Measurements from ENCODE around the gene NSG1.
"Not testable (repeated sequence)": the region's sequence is repeated elsewhere in the genome, so short reads cannot be mapped to it uniquely, and the experiment has no call there.

The NSG1 gene, protein sequence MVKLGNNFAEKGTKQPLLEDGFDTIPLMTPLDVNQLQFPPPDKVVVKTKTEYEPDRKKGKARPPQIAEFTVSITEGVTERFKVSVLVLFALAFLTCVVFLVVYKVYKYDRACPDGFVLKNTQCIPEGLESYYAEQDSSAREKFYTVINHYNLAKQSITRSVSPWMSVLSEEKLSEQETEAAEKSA

DNA sequence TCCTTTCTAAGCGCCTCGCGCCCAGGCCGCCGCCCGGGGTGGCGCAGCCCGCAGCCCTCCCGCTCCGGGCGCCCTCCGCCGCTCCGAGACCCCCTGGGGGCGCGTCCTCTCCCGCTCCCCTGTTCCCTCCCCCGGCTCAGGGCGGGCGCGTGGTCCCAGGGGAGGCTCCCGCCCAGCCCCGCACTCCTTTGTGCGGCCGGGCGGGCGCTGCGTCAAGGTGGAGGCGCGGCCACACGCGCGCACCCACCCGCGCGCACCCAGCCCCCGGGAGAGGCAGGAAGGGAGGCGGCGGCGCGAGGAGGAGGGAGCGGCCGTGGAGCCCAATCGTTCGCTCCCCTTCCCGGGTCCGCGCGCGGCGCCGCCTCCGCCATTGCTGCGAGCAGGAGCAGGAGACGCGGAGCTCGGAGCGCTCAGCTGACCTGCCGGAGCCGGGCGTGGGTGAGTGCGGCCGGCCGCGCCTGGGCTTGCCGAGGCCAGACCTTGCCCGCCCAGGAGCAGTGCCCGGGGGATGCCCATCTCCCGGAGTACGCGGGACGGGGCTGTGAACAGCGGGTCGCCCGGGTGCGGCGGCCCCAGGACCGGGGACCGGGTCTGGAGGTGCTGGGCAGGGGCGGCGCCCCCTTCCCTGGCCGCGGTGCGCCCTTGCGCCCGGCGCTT lies at the start of gene NSG1:
NSG1 (plus strand) TSS at position 367 of the 657 bp plus-strand sequence. CDS start 528 bp downstream, outside the sequence.
- in situ Hi-C loops (cut with MboI; ENCODE audit: low sequenced_read_pairs), result no loop called here

DNA sequence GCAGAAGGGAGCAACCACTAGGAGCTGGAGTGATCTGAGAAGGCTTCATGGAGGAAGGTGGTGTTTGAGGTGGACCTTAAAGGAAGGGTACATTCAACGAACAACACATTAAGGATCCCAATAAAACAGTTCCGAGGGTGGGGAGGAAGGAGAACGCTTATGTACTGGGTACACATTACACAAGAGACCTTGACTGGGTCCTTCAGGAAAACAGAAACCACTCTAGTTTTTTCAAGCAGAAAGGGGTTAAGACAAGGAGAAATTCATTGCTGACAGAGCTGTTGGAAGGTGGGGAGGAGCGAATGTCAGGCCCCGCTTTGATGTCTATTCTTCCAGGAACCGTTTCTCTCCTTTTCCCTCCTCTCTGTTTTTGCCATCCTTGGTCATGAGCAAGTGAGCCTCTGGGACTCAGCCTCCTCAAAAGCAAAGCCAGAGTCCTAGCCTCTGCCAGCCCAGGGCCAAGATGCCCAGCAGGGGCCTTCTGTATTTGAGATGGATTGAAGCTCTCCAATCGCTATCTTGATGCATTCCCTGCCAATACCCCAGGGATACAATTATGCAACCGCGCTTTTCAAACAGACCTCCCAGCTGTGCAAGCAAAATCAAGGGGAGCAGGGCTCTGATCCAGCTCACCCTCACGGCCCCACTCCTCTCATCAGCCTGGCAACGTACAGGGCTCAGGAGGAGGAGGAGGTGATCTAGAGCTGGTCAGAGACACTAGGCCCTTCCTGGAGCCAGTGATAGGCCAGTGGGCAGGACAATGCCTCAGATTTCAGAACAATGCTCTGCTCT lies 48.5 kb upstream of the NSG1 start:
- in situ Hi-C loops (cut with MboI; ENCODE audit: low sequenced_read_pairs), result no loop called here

DNA sequence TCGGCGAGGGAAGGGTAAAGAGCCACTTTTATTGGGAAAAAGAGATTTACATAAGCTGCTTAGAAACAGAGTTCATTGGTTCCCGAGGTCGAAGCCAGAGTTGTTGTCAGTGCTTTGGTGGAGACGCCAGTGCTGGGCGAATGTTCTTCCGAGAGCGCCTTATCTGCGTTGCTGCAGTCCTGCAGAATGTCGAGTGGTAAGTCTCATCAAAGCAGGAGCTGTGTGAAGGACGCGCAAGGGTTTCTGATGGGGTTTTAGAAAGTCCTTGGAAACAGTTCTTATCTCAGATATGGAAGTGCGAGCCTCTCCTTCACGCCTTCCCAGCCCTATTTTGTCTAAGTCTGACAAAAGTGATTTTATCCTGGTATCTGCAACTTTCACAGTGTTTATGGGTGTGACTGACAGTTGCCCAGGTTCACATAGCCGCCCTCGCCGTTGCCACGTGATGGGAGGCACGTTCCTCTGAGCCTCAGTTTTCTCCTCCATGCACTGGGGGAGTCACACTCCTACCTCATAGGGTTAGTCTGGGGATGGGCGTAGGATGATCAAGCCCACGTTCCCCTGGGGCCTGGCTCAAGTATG lies 47.3 kb upstream of the NSG1 start:
- in situ Hi-C loops (cut with MboI; ENCODE audit: low sequenced_read_pairs), result no loop called here

DNA sequence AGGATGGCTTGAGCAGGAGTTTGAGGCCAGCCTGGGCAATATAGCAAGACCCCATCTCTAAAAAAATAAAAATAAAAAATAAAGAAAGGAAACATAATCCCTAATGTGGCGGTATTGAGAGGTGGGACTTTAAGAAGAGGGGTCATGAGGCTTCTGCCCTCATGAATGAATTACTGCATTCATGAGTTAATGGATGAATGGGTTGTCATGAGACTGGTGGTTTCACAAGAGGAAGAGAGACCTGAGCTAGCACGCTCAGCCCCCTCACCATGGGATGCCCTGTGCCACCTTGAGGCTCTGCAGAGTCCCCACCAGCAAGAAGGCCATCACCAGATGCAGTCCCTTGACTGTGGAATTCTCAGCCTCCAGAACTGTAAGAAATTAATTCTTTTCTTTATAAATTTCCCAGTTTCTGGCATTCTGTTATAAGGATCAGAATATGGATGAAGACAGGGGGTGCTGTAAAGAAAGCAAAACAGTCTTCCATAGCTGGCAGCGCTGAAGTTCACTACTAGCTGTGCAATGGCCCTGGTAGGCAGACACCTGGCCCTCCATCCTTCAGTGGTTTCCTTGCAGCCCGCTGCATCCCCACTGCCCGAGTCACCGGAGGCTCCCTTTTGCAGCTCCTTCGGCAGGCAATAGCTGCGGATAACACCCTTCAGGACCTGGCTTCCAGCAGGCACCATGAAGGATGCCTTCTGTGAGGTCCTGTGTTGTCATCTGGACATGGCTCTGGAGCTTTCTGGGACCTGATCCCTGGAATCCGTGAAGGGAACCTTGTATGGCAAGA lies 44.8 kb upstream of the NSG1 start:
- in situ Hi-C loops (cut with MboI; ENCODE audit: low sequenced_read_pairs), result no loop called here

DNA sequence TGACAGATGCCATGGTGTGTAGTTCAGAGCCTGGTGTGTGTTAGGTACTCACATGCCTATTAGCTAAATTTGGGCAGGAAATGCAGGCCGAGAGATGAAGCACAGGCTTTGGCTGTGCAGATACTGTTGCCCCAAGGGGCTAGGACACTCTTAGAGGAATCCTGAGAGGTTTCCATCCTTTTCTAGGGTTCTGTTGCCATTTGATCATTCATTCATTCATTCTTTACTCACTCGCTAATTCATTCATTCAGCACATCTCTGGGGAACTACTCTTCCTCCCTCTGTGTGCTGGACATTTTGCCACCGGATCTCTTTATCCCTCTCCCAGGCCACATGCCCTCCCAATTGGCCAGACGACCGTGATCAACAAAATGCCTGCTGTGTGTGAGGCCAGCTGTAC lies 43.9 kb upstream of the NSG1 start:
- in situ Hi-C loops (cut with MboI; ENCODE audit: low sequenced_read_pairs), result no loop called here

DNA sequence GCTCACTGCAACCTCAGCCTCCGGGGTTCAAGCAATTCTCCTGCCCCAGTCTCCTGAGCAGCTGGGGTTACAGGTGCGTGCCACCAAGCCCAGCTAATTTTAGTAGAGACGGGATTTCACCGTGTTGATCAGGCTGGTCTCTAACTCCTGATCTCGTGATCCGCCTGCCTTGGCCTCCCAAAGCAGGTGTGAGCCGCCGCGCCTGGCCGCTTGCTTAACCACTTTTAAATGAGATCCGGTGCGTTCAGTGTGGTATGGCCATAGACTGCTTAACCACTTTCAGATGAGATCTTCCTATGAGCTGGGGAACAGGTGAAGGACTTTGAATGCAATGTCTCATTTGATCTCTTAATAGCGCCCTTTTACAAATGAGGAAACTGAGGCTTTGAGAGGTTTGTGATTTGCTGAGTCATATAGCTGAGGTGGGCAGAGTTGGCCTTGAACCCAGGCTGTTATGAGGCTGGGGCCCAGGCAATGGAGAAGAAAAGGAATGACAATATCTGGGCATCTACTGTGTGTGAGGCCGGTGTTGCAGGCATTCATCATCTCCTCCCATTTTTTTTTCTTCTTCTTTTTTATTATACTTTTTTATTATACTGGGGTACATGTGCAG lies 41.9 kb upstream of the NSG1 start:
- in situ Hi-C loops (cut with MboI; ENCODE audit: low sequenced_read_pairs), result no loop called here

DNA sequence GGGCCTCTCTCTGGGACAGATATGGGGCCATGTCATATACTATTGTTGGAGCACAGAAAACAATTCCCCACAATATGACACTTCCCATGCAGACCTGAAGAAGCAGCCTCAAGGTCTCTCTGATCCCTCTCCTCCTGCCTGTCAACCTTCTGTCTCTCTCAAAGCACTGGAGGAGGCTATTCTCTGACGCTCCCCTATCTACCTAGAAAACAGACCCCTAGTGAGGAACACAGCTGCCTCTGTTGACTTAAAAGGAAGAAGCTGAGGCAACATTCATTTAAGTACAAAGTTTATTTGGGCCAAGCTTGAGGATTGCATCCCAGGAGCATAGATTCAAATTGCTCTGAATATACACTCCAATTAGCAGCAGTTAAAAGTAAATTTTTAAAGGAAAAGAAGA lies 39.3 kb upstream of the NSG1 start:
- in situ Hi-C loops (cut with MboI; ENCODE audit: low sequenced_read_pairs), result no loop called here

DNA sequence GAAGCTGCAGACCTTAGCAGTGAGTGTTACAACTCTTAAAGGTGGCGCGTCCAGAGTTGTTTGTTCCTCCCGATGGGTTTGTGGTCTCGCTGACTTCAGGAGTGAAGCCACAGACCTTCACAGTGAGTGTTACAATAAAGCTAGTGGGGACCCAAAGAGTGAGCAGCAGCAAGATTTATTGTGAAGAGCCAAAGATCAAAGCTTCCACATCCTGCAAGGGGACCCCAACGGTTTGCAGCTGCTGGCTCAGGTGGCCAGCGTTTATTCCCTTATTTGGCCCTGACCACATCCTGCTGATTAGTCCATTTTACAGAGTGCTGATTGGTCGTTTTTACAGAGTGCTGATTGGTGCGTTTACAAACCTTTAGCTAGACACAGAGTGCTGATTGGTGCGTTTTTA lies 38.3 kb upstream of the NSG1 start:
- in situ Hi-C loops (cut with MboI; ENCODE audit: low sequenced_read_pairs), result not testable (repeated sequence)

DNA sequence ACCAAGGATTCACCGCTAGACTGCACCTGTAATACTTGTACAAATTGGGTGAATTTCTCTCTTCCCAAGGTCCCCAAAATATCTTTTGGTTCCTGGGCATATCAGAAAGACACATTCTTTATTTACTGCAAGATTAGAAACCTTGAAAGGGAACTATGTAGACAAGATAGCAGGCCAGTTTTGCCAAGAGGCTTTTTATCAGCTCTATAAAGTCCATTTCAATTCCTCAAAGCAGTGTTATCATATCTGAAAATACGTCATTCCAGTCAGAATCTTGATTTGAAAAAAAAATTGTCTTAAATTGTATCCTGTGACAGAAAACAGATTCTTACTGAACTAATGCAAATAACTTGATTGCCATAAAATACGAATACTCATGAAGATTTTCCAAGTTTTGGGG lies 37.0 kb upstream of the NSG1 start:
- in situ Hi-C loops (cut with MboI; ENCODE audit: low sequenced_read_pairs), result no loop called here

DNA sequence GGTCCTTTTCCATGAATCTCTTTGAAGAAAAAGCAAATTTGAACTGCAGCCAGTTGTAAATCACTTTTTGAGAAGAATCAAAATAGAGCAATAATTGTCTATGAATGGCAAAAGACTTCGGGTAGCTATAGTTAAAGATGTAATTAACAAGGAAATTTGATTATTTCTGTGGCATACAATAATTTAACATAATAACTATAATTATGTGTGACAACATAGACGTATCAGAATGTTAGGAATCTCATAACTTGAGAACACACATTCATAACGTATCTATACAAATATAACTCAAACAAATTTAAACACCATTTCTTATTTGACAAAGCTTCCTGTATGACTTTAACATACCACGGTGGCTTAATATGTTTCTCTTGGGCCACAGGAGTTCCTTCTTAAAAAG lies 36.0 kb upstream of the NSG1 start:
- in situ Hi-C loops (cut with MboI; ENCODE audit: low sequenced_read_pairs), result no loop called here

DNA sequence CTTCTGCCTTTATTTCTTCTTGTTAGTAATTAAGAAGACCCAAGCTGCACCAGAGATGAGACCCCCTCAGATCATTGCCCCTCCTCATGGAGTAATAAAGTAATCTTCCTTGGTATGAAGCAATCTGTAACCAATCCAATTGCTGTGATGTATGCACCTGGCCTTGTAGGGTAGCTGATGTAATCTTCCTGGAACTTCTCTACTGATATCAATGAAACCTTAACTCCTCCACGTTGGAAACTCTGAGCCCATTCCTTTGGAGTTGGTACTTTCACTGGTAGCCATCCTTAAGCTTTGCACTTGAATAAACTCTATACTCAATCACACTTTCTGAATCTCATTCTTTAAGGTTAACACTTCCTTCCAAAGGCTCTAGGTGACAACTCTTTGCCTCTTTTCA lies 31.6 kb upstream of the NSG1 start:
- in situ Hi-C loops (cut with MboI; ENCODE audit: low sequenced_read_pairs), result no loop called here

DNA sequence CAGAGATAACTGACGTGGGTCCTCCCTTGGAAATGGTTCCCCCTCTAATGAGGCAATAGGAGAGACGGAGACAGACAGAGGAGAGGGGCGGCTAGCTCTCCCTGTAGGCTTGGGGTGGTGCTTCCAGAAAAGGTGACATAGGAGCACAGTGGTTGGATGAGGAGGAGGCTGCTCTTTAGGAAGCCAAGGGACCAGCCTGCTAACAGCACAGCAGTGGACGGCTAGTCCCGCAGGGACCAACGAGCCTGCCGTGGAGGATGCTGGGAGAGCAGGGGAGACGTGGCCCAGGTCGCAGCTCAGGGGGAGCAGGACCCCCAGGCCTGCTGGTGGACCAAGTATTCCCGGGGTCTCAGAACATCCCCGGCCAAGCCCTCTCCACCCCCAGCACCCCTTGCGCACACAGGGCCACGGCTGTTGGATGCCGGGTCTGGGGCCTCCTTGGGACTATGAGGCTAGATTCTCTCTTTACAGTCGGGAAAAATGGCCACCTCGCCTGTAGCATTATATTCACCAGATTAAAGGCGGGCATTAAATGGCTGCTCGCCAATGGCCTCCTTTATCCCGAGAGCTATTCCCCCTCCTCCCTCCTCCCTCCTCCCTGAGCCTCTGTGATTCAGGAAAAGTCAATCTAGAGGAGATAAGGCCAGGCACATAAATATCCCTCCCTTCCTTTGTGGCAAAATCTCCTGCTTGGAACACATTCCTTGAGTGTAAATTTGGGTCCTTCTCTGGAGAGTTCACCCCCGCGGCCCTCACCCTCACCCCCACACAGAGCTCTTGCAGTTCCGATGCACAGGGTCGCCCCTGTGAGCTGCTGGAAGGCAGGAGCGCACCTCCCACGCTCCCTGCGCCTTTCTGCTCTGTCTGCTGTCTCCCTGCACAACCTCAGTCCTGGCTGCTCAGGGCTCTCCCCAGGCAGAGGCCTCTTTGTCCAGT lies 30.5 kb upstream of the NSG1 start:
- in situ Hi-C loops (cut with MboI; ENCODE audit: low sequenced_read_pairs), result no loop called here

DNA sequence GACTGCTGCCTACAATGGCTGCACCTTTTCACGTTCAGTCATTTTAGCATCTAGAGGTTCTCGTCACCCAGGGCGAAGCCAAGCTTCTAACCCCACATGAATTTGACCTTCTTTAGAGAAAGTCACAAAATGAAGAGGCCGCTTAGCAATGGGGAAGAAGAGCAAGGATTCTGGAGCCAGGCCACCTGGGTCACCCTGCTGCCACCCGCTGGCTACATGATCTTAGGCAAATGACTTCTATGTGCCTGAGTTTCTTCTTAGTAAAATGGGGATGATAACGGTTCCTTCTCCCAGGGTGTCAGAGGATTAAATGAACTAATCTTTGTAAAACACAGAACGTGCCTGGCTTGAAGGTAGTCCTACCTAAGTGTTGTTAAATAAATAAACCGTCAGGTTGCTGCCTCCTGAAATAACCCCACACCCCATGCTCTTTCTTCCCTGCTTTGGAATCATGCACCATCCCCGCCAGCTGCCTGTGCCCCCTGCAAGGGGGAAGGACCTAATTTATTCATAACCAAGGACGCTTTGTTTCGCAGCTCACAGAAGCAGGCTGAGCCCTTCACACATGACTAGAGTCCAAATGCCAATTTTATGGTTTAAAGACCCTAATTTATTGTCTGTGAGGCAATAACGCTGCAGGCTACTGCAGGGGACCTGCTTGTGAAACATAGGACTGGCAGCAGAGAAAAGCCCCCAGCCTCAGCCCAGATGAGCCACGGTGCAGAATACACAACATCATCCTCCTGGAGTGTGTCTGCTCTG lies 28.6 kb upstream of the NSG1 start:
- in situ Hi-C loops (cut with MboI; ENCODE audit: low sequenced_read_pairs), result no loop called here

DNA sequence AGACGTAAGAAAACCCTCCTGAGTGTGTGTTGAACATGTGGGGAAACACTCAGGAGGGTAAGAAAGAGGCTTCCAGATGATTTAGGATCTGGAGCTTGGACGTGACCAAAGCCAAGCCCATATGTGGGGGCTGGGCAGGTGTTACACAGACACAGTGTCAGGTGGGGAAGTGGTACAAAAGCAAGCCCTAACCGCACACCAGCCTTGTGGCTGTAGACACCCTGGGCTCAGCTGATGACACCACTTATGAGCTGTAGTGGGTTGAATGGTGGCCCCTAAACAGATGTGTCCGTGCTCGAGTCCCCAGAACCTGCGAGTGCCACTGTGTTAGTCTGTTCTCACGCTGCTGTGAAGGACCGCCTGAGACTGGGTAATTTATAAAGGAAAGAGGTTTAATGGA lies 25.0 kb upstream of the NSG1 start:
- in situ Hi-C loops (cut with MboI; ENCODE audit: low sequenced_read_pairs), result no loop called here

DNA sequence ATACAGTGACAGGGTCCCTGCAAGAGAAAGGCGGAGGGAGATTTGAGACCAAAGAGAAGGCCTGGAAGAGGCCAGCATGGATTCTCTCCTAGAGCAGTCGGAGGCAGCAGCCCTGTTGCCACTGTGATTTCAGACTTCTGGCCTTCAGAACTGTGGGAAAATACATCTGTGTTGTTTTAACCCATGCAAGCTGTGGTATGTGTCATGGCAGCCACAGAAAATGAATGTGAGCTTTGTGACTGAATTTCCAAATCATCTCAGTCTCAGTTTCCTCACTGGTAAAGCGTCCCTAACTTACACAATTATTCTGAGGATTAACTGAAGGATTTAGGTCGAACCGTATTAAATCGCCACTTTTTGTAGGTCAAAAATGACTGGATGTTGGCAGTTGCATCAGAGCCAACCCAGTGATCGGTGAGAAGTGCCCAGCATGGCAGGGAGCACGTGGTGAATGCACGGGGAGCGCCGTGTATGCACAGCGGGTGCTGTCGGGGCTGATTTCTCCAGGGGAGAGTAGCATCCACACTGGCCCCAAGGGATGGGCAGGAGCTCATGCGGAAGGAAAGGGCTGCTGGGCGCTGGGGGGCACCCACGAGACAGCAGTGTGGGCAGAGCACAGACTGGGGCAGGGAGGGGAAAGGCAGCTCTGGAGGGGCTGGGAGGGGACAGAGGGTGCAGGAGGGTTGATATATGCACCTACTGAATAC lies 23.8 kb upstream of the NSG1 start:
- in situ Hi-C loops (cut with MboI; ENCODE audit: low sequenced_read_pairs), result no loop called here

DNA sequence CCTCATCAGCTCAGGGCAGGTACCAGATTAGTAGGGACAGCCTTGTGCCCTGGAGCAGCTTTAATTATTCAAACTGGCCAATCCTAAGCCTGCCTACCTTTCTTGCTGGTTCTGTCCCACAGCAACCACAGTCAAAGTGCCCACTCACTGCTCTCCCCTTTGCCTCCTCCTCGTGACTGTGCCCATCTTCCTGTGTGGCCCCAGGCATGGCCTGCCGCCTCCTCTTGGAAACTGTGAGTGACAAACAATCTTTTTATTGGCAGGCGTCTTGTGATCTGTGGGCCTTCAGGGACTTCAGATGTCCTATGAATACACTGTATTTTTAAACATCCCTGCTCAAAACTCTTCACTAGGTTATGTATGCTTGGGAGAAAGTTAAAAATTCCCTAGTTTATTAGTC lies 22.8 kb upstream of the NSG1 start:
- in situ Hi-C loops (cut with MboI; ENCODE audit: low sequenced_read_pairs), result no loop called here

DNA sequence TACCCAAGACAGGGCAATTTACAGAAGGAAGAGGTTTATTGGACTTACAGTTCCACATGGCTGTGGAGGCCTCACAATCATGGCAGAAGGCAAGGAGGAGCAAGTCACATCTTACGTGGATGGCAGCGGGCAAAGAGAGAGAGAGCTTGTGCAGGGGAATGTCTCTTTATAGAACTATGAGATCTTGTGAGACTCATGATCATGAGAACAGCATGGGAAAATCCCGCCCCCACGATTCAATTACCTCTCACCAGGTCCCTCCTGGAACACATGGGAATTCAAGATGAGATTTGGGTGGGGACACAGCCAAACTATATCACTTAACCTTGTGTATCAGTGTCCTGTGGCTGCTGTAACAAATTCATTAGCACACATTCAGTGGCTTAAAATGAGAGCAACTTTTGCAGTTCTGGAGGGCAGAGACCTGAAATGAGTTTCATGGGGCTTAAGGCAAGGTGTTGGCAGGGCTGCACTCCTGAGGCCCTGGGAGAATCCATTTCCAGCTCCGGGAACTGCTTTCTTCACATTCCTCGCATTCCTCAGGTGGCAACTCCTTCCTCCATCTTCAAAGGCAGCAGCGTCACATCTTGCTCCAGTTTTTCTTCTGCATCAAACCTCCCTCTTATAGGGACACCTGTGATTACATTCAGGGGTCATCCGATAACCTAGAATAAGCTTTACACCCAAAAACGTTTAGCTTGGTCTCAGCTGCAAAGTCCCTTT lies 22.3 kb upstream of the NSG1 start:
- in situ Hi-C loops (cut with MboI; ENCODE audit: low sequenced_read_pairs), result no loop called here

Measured in hTERT RPE-1 (cell line).